HG03432 (cell line): ENCODE data around the gene ORAI3.
A peak's percentile ranks its signal among the peaks of the same experiment; 100 is the strongest.

ENCODE experiments used
- ATAC-seq: cut with Tn5 transposase; IDR thresholded peaks from one replicate; pipeline ENCODE4 v1.9.1; 2021; ENCODE audit warnings: mild to moderate bottlenecking, moderate library complexity; ENCODE audit not compliant: unreplicated experiment

Gene ORAI3

GRCh38 chr16:30987581-30988190 is 38.8 kb downstream of the ORAI3 start:
- ATAC-seq: no peak

- ATAC-seq: no peak
These were observed 40.7 kb downstream of the ORAI3 start for GRCh38 chr16:30989469-30990047.

GRCh38 chr16:30990105-30990504 is 41.2 kb downstream of the ORAI3 start:
- no peak for ATAC-seq

DNA sequence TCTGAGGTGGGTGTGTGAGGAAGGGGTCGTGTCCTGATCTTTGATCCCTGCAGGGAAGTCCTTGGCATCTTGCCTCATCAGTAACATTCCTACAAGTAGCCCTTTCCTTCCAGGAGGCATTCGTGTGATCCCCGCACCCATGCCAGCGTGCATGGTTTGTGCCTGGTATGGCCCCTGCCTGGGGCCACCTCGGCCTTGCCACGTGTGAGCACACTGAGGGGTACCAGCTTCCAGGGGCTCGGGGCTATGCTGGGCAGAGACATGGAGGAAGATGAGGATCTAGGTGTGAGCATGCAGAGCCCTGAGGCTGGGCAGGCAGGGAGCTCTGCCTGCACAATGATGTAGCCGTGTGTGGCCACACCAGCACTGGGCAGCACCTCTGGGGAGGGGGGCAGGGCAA is 42.2 kb downstream of the ORAI3 start:
- no peak for ATAC-seq

DNA sequence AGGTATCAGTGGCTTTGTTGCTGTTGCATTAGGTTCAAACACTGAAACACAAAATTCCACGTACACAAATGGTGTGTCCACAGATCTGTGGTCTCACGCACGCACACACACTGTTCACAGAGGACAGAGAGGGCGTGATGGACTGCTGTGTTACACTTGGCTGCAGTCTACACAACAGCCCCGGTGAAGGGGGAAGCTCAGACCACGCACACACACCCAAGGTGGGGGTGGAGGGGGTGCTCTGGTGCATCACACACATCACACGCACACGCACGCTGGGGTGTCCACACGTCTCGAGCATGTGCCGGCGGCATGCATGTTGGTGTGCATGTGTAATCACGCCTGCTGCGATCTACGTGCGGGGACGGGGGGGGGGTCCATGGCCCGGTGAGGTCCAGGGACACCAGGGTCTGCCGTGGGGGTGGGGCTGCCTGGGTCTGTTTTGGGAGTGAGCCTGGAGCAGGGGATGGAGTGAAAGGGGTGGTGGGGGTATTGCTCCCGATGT is 43.5 kb downstream of the ORAI3 start:
- no peak for ATAC-seq

- ATAC-seq: no peak
These were observed 44.3 kb downstream of the ORAI3 start for GRCh38 chr16:30992931-30993816.

DNA sequence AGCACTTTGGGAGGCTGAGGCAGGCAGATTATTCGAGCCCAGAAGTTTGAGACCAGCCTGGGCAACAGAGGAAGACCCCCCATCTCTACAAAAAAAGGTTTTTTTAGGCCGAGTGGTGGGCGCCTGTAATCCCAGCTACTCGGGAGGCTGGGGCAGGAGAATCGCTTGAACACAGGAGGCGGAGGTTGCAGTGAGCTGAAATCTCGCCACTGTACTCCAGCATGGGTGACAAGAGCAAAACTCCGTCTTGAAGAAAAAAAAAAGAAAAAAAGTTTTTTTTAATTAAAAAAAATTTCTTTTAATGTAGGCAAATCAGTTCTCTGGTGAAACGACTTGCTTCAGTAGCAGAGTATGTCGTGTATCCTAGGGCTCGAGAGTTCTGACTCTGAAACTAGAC is 47.1 kb downstream of the ORAI3 start:
- no peak for ATAC-seq

GRCh38 chr16:30996324-30996984 is 47.6 kb downstream of the ORAI3 start:
- ATAC-seq: no peak

DNA sequence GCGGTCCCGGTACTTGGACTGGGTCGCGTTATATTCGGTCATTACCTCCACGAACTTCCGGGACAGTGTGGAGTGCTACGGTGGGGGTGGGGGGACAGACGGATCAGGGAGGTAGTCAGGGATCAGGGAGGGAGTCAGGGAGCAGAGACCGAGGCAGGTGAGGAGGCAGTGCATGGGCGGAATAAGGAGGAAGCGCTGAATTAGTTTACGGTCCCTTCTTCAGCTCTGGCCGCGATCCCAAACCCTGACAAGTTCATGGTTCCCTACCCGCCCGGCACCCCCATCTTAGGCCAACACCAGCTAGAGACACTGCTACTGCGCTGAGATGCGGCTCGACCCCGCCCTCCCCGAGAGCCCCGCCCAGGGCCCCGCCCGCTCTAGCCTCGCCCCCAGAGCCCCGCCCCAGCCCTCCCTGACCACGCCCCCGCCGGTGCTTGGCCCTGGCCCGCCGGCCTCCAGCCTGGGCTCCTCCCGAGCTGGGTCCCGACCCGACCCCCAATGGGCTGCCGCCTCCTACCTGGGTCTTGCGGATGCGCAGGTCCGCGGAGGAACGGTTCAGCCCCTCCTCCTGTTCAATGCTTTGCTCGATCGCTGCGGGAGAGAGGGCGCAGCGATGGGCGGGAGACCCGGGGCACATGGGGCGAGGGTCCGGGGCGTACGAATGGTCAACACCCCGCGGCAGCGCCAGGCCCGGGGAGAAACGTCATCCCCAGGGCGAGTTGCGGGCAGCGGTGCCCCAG is 48.3 kb downstream of the ORAI3 start:
- ATAC-seq: peak; percentile 91

GRCh38 chr16:30997725-30998711 is 49.1 kb downstream of the ORAI3 start:
- no peak for ATAC-seq

DNA sequence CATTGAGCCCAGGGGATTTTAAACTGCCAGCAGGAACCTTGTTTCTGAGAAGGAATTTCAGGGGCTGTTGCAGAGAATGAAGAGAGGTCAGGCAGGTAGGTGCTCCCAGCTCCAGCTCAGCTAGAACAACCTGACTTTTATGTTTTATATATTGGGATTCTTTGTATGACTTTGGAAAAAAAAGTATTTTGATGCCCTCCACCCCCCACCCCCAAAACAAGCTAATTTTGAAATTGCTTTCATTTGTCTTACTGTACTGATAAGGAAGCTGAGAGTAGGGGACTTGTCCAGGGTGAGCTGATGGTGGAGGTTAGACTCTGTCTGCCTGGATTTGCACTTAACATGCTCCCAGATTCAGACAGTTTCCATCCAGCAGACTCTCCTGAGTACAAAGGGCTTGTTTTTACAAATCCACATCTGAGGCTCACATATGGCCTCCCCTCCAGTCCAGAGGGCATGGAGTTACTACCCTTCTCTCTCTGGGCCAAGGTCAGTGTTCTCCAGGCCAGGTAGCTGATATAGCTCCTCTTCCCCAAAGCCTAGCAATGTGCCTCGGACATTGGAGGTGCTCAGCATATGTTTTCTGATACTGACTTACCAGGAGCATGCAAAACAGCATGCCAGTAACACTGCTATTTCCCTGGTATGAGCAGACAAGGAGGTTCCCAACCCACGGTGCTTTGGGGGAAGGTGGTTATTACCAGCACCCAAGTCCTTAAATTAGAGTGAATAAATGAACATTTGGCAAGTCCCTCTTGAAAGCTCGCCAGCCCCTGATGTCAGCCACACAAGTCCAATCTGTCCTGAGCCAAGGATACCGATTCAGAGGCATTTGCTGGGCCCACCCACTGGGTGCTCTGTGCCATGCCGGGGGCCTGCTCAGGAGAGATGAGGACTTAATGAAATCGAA is 50.2 kb downstream of the ORAI3 start:
- ATAC-seq: no peak

DNA sequence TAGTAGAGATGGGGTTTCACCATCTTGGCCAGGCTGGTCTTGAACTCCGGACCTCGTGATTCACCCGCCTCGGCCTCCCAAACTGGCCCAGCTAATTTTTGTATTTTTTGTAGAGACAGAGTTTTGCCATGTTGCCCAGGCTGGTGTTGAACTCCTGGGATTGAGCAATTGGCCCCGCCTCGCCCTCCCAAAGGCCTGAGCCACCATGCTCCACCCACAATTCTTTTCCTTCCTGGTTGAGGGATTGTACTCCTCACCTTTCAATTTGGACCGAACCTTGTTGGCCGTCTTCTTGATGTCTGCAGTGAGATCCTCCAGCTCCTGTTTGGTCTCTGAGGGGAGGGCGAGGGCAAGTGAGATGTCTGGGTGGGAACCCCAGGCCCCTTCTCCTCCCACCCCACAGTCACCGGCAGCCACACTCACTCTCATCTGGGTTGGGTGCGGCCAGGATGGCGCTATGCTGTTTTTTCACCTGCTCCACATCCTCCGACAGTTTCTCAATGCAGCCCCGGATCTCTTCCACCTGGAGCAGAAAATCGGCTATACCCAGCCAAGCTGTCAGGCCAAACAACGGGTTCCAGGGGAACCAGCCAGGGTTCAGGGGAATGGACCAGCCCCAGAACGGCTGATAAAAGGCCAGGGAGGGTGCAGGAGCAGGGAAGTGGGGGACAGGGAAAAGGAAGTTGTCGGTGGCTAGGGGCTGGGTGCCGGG is 52.0 kb downstream of the ORAI3 start:
- ATAC-seq: no peak

GRCh38 chr16:31001507-31002249 is 52.8 kb downstream of the ORAI3 start:
- ATAC-seq: no peak

- no peak for ATAC-seq
These were observed 53.4 kb downstream of the ORAI3 start for GRCh38 chr16:31002250-31002700.

DNA sequence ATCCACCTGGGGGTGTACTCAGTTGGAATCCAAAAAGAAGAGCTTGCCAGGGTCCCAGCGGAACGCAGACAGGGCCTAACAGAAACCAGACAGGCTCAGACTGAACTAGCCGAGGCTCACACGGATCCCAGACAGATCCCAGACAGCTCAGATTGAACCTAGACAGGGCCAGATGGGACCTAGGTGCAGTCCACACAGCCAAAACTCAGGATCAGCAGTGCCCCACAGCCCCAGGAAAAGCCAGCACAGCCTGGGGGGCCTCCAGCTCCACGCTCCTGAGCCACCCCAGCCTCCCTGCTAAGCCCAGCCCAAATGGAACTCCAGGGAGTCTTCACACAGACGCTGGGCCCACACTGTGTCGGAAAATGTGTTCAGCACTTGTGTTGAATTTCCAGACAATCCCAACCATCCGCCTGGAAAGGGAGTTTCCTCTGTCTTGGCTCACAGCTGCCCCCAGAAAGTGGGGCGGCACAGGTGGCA is 54.0 kb downstream of the ORAI3 start:
- no peak for ATAC-seq

- ATAC-seq: no peak
These were observed 54.9 kb downstream of the ORAI3 start for GRCh38 chr16:31003744-31004143.
